Spinal cord (tissue), 10 donors: ENCODE data around the gene BAG5. TPM values are rescaled to one million over a fixed set of nuclear protein-coding genes. Genes with fewer than 3 reads are reported as not detected.
"Not testable (repeated sequence)": the region's sequence is repeated elsewhere in the genome, so short reads cannot be mapped to it uniquely, and the experiment has no call there.

Source experiments
- DNase-seq, 6 donors: peaks; one replicate each; pipeline versions ENCODE4 v3.0.0 to v3.0.0-alpha.2; 2013 to 2015; ENCODE audit warnings: low spot score in 6 of 6, low read depth in 4 of 6
- H3K27ac ChIP-seq: one replicate; pipeline ENCODE4 v1.5.1; 2013; ENCODE audit warnings: low read depth, low read length, control low read depth
- H3K27me3 ChIP-seq: one replicate; pipeline ENCODE4 v1.6.1; 2013; ENCODE audit warnings: low read length; ENCODE audit not compliant: control insufficient read depth, insufficient read depth
- H3K36me3 ChIP-seq: one replicate; pipeline ENCODE4 v1.6.1; 2013; ENCODE audit warnings: low read length; ENCODE audit not compliant: control insufficient read depth, insufficient read depth
- H3K4me1 ChIP-seq: one replicate; pipeline ENCODE4 v1.6.1; 2013; ENCODE audit warnings: low read length; ENCODE audit not compliant: control insufficient read depth, insufficient read depth
- H3K4me3 ChIP-seq: one replicate; pipeline ENCODE4 v1.5.1; 2013; ENCODE audit warnings: low read depth, low read length, control low read depth
- H3K9me3 ChIP-seq: one replicate; pipeline ENCODE4 v1.6.1; 2013; ENCODE audit warnings: low read length; ENCODE audit not compliant: control insufficient read depth, insufficient read depth
- WGBS: methylation state at CpG from one replicate; pipeline ENCODE4 v1.1.5; 2013; ENCODE audit warnings: missing lambda C conversion rate; ENCODE audit not compliant: insufficient coverage; 5-methylcytosine and 5-hydroxymethylcytosine counted together
- polyA plus RNA-seq, 2 donors: library from polyadenylated mRNA; unstranded; fragments of 120-200 nt; gene quantifications; one replicate each; pipeline ENCODE4 v1.2.1, GENCODE V29; 2013; ENCODE audit not compliant: insufficient read length in 2 of 2
- total RNA-seq, 2 donors: library from RNA; depleted of rRNA in 1 of 2; stranded (reverse); fragments of 120-200 nt in 1 of 2; fragments of >200 nt in 1 of 2; gene quantifications; one replicate each; pipeline versions ENCODE4 v1.2.3 to v1.2.4, GENCODE V29; 2013 to 2014
- donor health status: healthy.

The BAG5 gene
- total and polyA plus RNA-seq, 4 donors: 20.5 to 32.4 (median 23.1) TPM

GRCh38 chr14:103530390-103530789 is 32.1 kb downstream of the BAG5 start:
- H3K27me3 ChIP-seq: no peaks in the 10 kb centered on the region
- H3K9me3 ChIP-seq: no peaks in the 10 kb centered on the region
- WGBS: 55% methylated on average over 6 of the region's 7 CpGs
- no peak overlapping the region for H3K4me3 ChIP-seq
- peaks cover 65% of the 10 kb centered on the region for H3K36me3 ChIP-seq
- no peak for DNase-seq
- no peak overlapping the region for H3K27ac ChIP-seq
- H3K4me1 ChIP-seq: peaks cover 49% of the 10 kb centered on the region

- Histone ChIP-seq H3K27ac (no peak overlapping the region), H3K36me3 (peaks cover 58% of the 10 kb centered on the region), H3K27me3 (no peaks in the 10 kb centered on the region), H3K9me3 (no peaks in the 10 kb centered on the region), H3K4me1 (peaks cover 56% of the 10 kb centered on the region), H3K4me3 (peak overlapping the region; percentile 70)
- DNase-seq: no peak
- WGBS: 57% methylated on average over 28 of the region's 42 CpGs
These were observed 32.8 kb downstream of the BAG5 start for GRCh38 chr14:103529383-103530365.

GRCh38 chr14:103528587-103529382 is 33.7 kb downstream of the BAG5 start, which contains the start of gene TRMT61A:
Gene TRMT61A (plus strand): TSS chr14:103529196. CDS start chr14:103529979, 783 bp downstream.
- Histone ChIP-seq H3K4me1 (peaks cover 65% of the 10 kb centered on the region), H3K27ac (peak within 1 kb of the TSS; percentile 94), H3K27me3 (no peaks in the 10 kb centered on the region), H3K36me3 (peaks cover 49% of the 10 kb centered on the region), H3K4me3 (peak within 1 kb of the TSS; percentile 70), H3K9me3 (no peaks in the 10 kb centered on the region)
- DNase-seq: peak in 4 of 6 donors; percentile 74 to 96 (median 89)
- 1% methylated on average over 55 of the region's 70 CpGs for WGBS

- H3K27me3 ChIP-seq: no peaks in the 10 kb centered on the region
- peaks cover 43% of the 10 kb centered on the region for H3K36me3 ChIP-seq
- peak overlapping the region; percentile 70 for H3K4me3 ChIP-seq
- peaks cover 71% of the 10 kb centered on the region for H3K4me1 ChIP-seq
- 39% methylated on average over 10 of the region's 10 CpGs for WGBS
- H3K9me3 ChIP-seq: no peaks in the 10 kb centered on the region
- DNase-seq: no peak
- peak overlapping the region; percentile 94 for H3K27ac ChIP-seq
These were observed 34.3 kb downstream of the BAG5 start for GRCh38 chr14:103528146-103528586.

- H3K4me3 ChIP-seq: no peak overlapping the region
- no peaks in the 10 kb centered on the region for H3K27me3 ChIP-seq
- peak overlapping the region; percentile 94 for H3K27ac ChIP-seq
- WGBS: 81% methylated on average over 9 of the region's 14 CpGs
- DNase-seq: no peak
- no peaks in the 10 kb centered on the region for H3K9me3 ChIP-seq
- peaks cover 75% of the 10 kb centered on the region for H3K4me1 ChIP-seq
- peaks cover 37% of the 10 kb centered on the region for H3K36me3 ChIP-seq
These were observed 34.9 kb downstream of the BAG5 start for GRCh38 chr14:103527408-103528145.

- Histone ChIP-seq H3K27me3 (no peaks in the 10 kb centered on the region), H3K4me1 (peaks cover 75% of the 10 kb centered on the region), H3K36me3 (peaks cover 30% of the 10 kb centered on the region), H3K9me3 (no peaks in the 10 kb centered on the region), H3K4me3 (no peak overlapping the region), H3K27ac (no peak overlapping the region)
- DNase-seq: no peak
- WGBS: no CpG with 5 or more reads among the region's 1 CpG
These were observed 35.6 kb downstream of the BAG5 start for GRCh38 chr14:103526914-103527248.

- Histone ChIP-seq H3K27me3 (no peaks in the 10 kb centered on the region), H3K27ac (no peak overlapping the region), H3K36me3 (peaks cover 25% of the 10 kb centered on the region), H3K9me3 (no peaks in the 10 kb centered on the region), H3K4me3 (no peak overlapping the region), H3K4me1 (peaks cover 72% of the 10 kb centered on the region)
- 88% methylated on average over 5 of the region's 8 CpGs for WGBS
- DNase-seq: no peak
These were observed 36.1 kb downstream of the BAG5 start for GRCh38 chr14:103526247-103526913.

GRCh38 chr14:103525430-103526246 is 36.8 kb downstream of the BAG5 start:
- DNase-seq, H3K27me3 ChIP-seq, H3K4me3 ChIP-seq, H3K9me3 ChIP-seq, H3K27ac ChIP-seq: not testable (repeated sequence)
- Histone ChIP-seq H3K36me3 (peaks cover 23% of the 10 kb centered on the region), H3K4me1 (peaks cover 71% of the 10 kb centered on the region)
- WGBS: 48% methylated on average over 16 of the region's 17 CpGs
